ENCODE data around the gene TTC39C. TPM values are rescaled to one million over a fixed set of nuclear protein-coding genes. Genes with fewer than 3 reads are reported as not detected.

The TTC39C gene
- total and polyA plus RNA-seq, 5 experiments from 2014 or later = 36.5 to 83.3 (median 60.6) TPM

DNA sequence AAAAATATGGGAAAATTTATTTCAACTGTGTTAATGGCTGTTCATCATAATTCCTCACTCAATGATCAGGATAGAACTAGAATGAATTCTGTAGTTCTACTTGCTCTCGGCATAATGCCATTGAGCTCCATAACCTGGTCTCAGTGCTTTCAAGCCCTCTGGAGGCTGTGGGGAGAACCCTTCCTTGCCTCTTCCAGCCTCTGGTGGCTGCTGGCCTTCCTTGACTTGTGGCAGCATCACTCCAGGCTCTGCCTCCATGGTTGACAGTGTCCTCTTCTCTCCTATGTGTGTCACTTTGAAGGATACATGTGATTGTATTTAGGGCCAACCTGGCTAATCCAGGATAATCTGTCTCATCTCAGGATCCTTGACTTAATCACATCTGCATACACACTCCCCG is 97.4 kb downstream of the TTC39C start:
- H3K27me3 Mint-ChIP-seq = no peaks in the 10 kb centered on the region
- DNase-seq = no peak
- no peak for ATAC-seq
- H3K36me3 Mint-ChIP-seq = peaks cover 0 to 57% (median 0%) of the 10 kb centered on the region in 3 donors
- POLR2A ChIA-PET = no interaction called here
- H3K9me3 Mint-ChIP-seq = no peaks in the 10 kb centered on the region
- H3K4me3 Mint-ChIP-seq = no peak overlapping the region
- peak overlapping the region in 5 of 10 donors; percentile 3 to 85 (median 54) for H3K27ac Mint-ChIP-seq
- H3K4me1 Mint-ChIP-seq = peaks cover 20 to 39% (median 27%) of the 10 kb centered on the region in 4 donors

DNA sequence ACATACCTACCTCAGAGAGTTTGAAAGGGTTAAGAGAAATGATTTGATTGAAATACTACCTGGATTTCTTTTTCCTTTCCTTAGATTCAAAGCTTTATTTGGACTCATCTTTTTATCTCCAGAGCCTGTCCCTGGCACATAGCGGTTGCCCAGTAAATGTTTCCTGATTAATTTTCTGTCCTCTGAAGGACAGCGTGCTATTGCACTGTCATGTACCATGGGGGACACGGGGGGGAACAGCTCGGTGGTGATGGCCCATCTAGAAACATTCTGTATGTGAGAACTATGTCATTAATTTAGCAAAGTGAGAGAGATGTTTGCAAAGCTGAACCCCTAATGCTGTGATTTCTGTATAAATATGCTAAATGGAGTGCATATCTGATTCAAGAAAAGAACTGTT is 97.9 kb downstream of the TTC39C start:
- ATAC-seq (no peak), DNase-seq (no peak)
- Mint-ChIP-seq H3K36me3 (peaks cover 0 to 56% (median 0%) of the 10 kb centered on the region in 3 donors), H3K4me1 (peaks cover 15 to 34% (median 26%) of the 10 kb centered on the region in 4 donors), H3K4me3 (no peak overlapping the region), H3K27ac (peak overlapping the region in 6 of 10 donors; percentile 34 to 85 (median 49)), H3K27me3 (no peaks in the 10 kb centered on the region), H3K9me3 (no peaks in the 10 kb centered on the region)
- POLR2A ChIA-PET = no interaction called here

DNA sequence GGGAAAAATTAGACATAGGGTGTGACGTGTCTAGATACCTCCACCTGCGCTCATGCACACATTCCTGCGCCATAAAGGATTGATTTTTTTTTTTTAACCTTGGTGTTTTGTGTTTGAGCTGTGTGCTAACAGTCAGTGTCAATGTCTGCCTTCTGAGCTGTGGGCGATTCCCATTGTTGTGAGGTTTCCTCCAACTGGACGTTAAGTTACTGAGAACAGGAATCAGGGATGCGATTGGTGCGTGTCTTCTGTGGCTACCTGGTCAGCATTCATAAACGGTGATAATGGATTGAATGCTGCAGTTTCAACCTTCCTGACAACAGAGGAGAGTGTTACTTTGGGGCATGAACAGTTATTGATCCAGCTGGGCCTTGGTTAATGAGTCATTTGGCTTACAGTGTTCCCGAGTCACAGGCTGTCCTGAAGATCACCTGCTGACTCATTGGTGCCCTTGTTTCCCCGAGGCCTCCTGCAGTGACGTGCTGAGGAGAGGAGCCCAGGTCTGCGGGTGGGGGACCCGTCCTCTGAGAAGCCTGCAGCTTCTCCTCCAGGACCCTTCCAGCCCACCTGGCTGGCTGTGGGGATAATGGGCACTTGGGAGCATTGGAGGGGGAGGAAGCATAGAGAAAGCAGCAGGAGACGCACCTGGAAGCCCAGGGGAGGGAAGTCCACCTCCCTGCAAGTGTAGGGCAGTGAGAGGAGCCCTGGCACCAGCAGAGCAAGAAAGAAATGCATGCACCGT is 98.5 kb downstream of the TTC39C start:
- Mint-ChIP-seq H3K36me3 (peaks cover 0 to 58% (median 0%) of the 10 kb centered on the region in 3 donors), H3K4me1 (peaks cover 14 to 31% (median 27%) of the 10 kb centered on the region in 4 donors), H3K9me3 (no peaks in the 10 kb centered on the region), H3K4me3 (no peak overlapping the region), H3K27me3 (no peaks in the 10 kb centered on the region), H3K27ac (peak overlapping the region in 8 of 10 donors; percentile 14 to 85 (median 64))
- ATAC-seq = no peak
- DNase-seq = no peak
- POLR2A ChIA-PET = no interaction called here

DNA sequence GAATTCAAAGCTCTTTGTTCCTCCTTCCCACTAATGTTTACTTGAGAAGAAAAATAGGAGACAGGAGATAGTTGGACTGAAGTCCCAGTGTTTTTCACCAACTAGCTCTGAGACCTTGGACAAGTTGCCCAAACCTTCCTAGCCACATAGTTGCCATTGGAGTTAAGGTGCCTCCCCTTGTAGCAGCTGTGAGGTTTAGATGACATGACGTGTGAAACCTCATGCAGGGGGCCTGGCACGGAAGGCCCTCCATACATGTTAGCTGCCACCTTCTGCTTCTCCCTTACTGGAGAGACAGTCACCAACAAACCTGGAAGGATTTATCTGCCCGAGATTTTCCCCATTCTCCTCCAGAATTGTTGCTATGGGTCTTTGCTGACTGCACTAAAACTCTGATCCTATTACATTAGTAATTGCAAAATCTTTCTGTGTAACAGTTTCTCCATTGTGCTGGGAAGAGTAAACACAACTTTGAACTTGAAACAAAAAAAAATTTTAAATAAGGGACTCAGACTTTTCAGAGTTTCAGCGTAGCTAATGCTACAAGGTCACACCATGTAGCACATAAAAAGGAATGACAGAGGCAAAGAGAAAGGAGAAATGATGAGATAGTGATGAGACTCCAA is 100.5 kb downstream of the TTC39C start:
- Mint-ChIP-seq H3K9me3 (no peaks in the 10 kb centered on the region), H3K27ac (peak overlapping the region; percentile 26 to 85 (median 70)), H3K4me3 (no peak overlapping the region), H3K36me3 (peaks cover 0 to 74% (median 0%) of the 10 kb centered on the region in 3 donors), H3K4me1 (peaks cover 14 to 31% (median 28%) of the 10 kb centered on the region in 4 donors), H3K27me3 (no peaks in the 10 kb centered on the region)
- ATAC-seq = no peak
- POLR2A ChIA-PET = no interaction called here
- no peak for DNase-seq

DNA sequence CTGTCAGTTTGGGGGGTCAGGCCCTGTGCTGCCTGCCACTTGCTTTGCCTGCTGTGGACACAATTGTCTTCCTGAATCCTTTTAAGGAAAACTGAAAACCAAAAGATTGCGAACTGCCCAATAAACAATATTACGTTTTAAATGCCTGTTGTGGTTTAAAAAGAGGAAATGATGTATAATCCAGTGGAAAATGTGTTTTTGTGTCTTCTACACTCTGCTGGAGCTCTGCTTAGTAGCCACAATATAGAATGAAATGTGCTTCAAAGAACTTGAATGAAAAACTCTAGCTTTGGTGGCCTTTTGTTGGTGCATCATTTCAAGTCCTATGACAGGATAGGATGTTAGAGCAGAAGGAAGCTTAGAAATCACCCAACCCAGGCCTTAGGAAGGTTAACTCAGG is 101.1 kb downstream of the TTC39C start:
- H3K27ac Mint-ChIP-seq = peak overlapping the region in 9 of 10 donors; percentile 35 to 85 (median 76)
- DNase-seq = peak in 2 of 10 donors; percentile 11 to 37
- H3K27me3 Mint-ChIP-seq = no peaks in the 10 kb centered on the region
- no peaks in the 10 kb centered on the region for H3K9me3 Mint-ChIP-seq
- peaks cover 14 to 31% (median 29%) of the 10 kb centered on the region in 4 donors for H3K4me1 Mint-ChIP-seq
- POLR2A ChIA-PET = no interaction called here
- ATAC-seq = peak in 1 of 2 donors; percentile 59
- H3K36me3 Mint-ChIP-seq = peaks cover 0 to 77% (median 3%) of the 10 kb centered on the region in 3 donors
- H3K4me3 Mint-ChIP-seq = no peak overlapping the region

DNA sequence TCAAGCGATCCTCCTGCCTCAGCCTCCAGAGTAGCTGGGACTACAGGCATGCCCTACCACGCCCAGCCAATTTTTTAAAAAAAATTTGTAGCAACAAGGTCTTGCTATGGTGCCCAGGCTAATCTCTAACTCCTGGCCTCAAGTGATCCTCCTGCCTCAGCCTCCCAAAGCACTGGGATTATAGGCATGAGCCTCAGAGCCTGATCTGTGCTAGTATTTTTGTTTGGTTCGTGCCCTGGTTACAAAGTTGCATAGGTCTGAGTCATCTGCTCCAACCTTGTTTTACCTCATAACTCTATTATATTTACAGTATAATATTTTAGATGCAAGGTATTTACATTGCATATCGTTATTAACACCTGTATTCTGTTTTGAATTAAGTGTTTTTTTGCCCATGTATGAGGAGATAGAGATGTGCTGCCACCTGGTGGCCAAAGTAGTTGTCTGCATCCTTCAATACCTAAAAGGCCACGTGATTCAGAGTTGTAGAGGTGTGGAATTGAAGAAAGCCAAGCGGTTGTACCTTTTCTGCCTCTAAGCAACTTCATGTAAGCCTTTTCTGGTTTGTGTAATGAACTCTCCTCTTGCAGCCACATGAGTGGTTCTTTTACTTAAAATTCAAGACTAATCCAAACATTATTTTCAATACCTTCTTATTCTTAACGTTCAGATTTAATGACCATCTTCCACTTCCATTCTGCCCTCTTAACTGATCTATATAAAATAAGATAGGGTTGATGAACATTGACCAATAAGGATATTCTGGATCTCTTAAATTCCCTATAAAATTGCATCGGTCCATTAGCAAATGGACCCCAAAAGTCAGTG is 104.4 kb downstream of the TTC39C start:
- Mint-ChIP-seq H3K9me3 (no peaks in the 10 kb centered on the region), H3K27ac (peak overlapping the region in 9 of 10 donors; percentile 8 to 79 (median 48)), H3K4me3 (no peak overlapping the region), H3K36me3 (peaks cover 0 to 87% (median 5%) of the 10 kb centered on the region in 3 donors), H3K27me3 (no peaks in the 10 kb centered on the region), H3K4me1 (peaks cover 7 to 24% (median 20%) of the 10 kb centered on the region in 4 donors)
- peak; percentile 62 to 85 (median 74) for DNase-seq
- POLR2A ChIA-PET = interaction anchor here (0.6 to 0.7 kb wide), 2 partner anchors 20 to 34 kb away, joined by 3 read pairs; partner anchors contain the start of gene CABYR
- ATAC-seq = peak; percentile 87 to 91

DNA sequence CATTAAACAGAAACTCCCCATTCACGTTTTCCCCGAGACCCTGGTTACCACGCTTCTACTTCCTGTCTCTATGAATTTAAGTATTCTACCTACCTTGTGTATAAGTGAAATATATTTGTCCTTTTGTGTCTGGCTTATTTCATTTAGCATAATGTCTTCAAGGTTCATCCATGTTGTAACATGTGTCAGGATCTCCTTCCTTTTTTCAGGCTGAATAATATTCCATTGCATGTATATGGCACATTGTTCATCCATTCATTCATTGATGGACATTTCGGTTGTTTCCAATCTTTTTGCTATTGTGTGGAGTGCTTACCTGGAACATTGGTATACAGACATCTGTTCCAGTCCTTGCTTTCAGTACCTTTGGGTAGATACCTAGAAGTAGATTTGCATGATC is 106.1 kb downstream of the TTC39C start:
- Mint-ChIP-seq H3K27ac (no peak overlapping the region), H3K9me3 (no peaks in the 10 kb centered on the region), H3K4me3 (no peak overlapping the region), H3K27me3 (no peaks in the 10 kb centered on the region), H3K36me3 (peaks cover 0 to 87% (median 12%) of the 10 kb centered on the region in 3 donors), H3K4me1 (peaks cover 0 to 8% (median 4%) of the 10 kb centered on the region in 4 donors)
- ATAC-seq (no peak), DNase-seq (no peak)
- POLR2A ChIA-PET = no interaction called here

DNA sequence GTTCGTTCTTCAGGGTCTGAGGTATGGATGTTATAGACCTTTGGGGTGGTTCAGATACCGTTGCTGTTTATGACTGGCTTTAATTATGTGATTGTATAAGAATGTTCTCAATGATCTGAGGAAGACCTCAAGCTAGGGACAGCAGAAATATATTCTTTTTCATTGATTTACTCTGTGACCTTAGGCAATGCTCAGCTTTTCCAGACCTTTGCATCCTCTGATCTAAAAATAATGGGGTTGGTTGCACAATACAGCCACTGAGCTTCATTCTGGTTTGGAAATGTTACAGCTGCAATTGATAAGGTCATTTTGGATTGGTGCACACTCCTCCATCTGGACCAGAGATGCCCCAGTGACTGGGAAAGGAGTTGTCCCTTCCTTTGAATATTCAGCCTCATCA is 107.1 kb downstream of the TTC39C start:
- Mint-ChIP-seq H3K36me3 (peaks cover 0 to 85% (median 12%) of the 10 kb centered on the region in 3 donors), H3K27me3 (no peaks in the 10 kb centered on the region), H3K4me3 (no peak overlapping the region), H3K27ac (no peak overlapping the region), H3K9me3 (no peaks in the 10 kb centered on the region), H3K4me1 (peaks cover 0 to 6% (median 0%) of the 10 kb centered on the region in 4 donors)
- POLR2A ChIA-PET = interaction anchor here (0.6 kb wide), 1 partner anchor 150 kb away, joined by 3 read pairs; no protein-coding TSS in a partner anchor
- DNase-seq (no peak), ATAC-seq (no peak)

DNA sequence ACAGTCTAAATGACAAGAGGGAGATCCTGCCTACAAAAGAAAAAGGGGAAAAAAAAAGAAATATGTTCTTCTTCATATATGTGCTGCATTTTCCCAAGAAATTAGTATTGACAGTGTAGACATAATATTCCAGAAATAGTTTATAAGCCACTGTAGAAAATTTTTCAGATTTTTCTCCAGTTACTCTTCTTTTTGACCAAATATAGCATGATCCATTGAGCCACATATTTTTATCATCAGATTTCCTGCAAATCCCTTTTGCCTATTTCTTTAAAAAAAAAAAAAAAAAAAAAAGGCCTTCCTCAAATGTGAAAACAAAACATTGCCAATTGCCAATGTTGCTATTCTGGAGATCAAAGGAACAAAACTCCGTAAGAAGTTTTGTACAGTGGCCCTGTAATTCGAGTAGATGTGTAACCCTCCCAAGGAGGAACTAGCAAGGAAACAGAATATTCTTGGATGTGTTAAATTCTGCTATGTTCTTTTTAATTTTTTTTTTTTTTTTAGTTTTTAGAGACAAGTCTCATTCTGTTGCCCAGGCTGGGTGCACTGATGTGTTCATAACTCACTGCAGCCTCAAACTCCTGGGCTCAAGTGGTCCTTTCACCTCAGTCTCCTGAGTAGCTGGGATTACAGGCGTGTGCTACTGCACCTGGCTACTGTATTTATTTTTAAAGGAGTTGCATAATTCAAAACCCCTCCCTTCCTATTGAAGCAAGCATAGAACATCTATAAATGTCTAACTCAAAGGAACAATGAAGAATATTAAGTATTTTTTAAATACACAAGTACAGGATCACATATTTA is 111.8 kb downstream of the TTC39C start:
- peaks cover 5 to 83% (median 11%) of the 10 kb centered on the region in 3 donors for H3K36me3 Mint-ChIP-seq
- H3K9me3 Mint-ChIP-seq = no peaks in the 10 kb centered on the region
- H3K4me3 Mint-ChIP-seq = no peak overlapping the region
- H3K4me1 Mint-ChIP-seq = peaks cover 0 to 2% (median under 1%) of the 10 kb centered on the region in 4 donors
- H3K27ac Mint-ChIP-seq = no peak overlapping the region
- no peaks in the 10 kb centered on the region for H3K27me3 Mint-ChIP-seq
- DNase-seq (no peak), ATAC-seq (no peak)
- POLR2A ChIA-PET = no interaction called here

DNA sequence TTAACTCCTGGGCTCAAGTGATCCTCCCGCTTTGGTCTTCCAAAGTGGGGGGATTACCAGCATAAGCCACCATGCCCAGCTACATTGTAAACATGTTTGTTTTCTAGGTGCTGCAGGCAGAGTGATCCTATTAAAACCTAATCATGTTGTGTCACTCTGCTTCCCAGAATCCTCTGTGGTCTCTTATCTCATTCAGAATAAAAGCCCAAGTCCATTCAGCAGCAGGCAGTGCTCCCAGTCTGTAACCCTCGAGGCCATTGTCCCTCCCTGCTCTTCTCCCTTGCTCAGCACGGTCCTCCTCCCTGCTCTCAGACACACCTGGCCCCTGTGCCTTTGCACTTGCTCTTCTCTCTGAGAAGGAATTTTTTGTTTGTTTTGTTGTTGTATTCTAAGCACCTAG is 113.2 kb downstream of the TTC39C start:
- H3K4me3 Mint-ChIP-seq = no peak overlapping the region
- H3K27me3 Mint-ChIP-seq = no peaks in the 10 kb centered on the region
- no peaks in the 10 kb centered on the region for H3K9me3 Mint-ChIP-seq
- peaks cover 0 to 2% (median under 1%) of the 10 kb centered on the region in 4 donors for H3K4me1 Mint-ChIP-seq
- POLR2A ChIA-PET = interaction anchor here (1.3 kb wide), 1 partner anchor 11 kb away, joined by 3 read pairs; the partner anchor contains the start of gene CABYR
- ATAC-seq (no peak), DNase-seq (no peak)
- H3K27ac Mint-ChIP-seq = peak overlapping the region in 7 of 10 donors; percentile 0 to 85 (median 28)
- peaks cover 5 to 85% (median 11%) of the 10 kb centered on the region in 3 donors for H3K36me3 Mint-ChIP-seq

DNA sequence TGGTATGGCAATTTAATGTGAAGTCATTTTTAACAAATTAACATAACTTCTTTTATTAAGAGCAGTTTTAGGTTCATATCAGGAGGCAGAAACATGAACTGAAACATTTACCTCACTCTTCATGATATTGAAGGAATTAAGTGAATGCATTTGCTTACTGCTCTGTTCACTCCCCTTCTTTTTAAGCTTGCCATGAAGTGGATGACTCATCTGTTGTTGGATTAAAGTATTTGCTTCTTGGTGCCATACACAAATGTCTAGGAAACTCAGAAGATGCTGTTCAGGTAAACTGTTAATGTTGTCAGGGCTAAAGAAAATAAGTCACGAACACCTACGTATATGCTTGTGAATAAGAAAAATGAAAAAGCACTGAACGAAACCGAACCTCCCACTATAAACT is 114.1 kb downstream of the TTC39C start:
- H3K27ac Mint-ChIP-seq = peak overlapping the region in 6 of 10 donors; percentile 2 to 77 (median 34)
- no peaks in the 10 kb centered on the region for H3K9me3 Mint-ChIP-seq
- peaks cover 5 to 85% (median 11%) of the 10 kb centered on the region in 3 donors for H3K36me3 Mint-ChIP-seq
- no peaks in the 10 kb centered on the region for H3K27me3 Mint-ChIP-seq
- H3K4me1 Mint-ChIP-seq = peaks cover 0 to 2% (median under 1%) of the 10 kb centered on the region in 4 donors
- DNase-seq (no peak), ATAC-seq (no peak)
- POLR2A ChIA-PET = interaction anchor here (1.3 kb wide), 1 partner anchor 10 kb away, joined by 3 read pairs; the partner anchor contains the start of gene CABYR
- H3K4me3 Mint-ChIP-seq = no peak overlapping the region
